GM23338 (cell line): ENCODE results near the gene TUBD1.

Source experiments
- CTCF ChIP-seq, 2 experiments: fragments of 200-600 bp in 1 of 2; sonication (generic) in 1 of 2; conservative IDR thresholded peaks; 2 replicates each; pipeline versions ENCODE4 v1.5.1 to v1.6.1; 2016 to 2017; ENCODE audit warnings: antibody characterized with exemption in 2 of 2, low read depth in 2 of 2, mild to moderate bottlenecking in 2 of 2, moderate library complexity in 1 of 2
- EZH2 ChIP-seq: fragments of 200-600 bp; sonication (generic); IDR thresholded peaks from one replicate; pipeline ENCODE4 v1.8.0; 2017; ENCODE audit warnings: antibody characterized with exemption, mild to moderate bottlenecking, low read depth; ENCODE audit not compliant: unreplicated experiment
- JUNB ChIP-seq: IDR thresholded peaks from one replicate; pipeline ENCODE4 v1.6.1; 2016; ENCODE audit warnings: antibody characterized with exemption; ENCODE audit not compliant: unreplicated experiment
- POLR2AphosphoS5 ChIP-seq: IDR thresholded peaks from 2 replicates; pipeline ENCODE4 v1.6.1; 2016; ENCODE audit warnings: antibody characterized with exemption, low read depth
- ZNF331 ChIP-seq: fragments of 250-450 bp; sonication (Bioruptor Pico); IDR thresholded peaks from 2 replicates; pipeline ENCODE4 v1.5.0; 2020; ENCODE audit warnings: low read depth, mild to moderate bottlenecking, moderate library complexity
- TF ChIP-seq, protein P1 (sequence below): IDR thresholded peaks from one replicate; pipeline ENCODE4 v1.6.1; 2018; ENCODE audit warnings: antibody characterized with exemption; ENCODE audit not compliant: unreplicated experiment

DNA sequence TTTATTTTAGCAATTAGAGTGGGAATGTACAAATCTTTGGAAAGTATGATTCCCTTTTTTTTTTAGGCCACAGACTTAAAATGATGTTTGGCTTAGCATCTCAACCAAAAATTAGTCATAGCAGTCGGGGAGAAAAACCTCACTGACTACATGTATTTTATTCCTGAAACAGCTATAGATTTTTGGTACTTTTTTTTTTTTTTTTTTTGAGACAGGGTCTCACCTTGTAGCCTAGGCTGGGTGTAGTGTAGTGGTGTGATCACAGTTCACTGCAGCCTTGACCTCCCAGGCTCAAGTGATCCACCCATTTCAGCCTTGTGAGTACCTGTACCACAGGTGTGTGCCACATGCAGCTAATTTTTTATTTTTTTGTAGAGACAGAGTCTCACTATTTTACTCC lies 48.4 kb upstream of the TUBD1 start:
- TF ChIP-seq CTCF (conservative IDR thresholded peaks at IDR 0.05; ENCODE audit: low read depth in 2 of 2) (no peak), POLR2AphosphoS5 (no peak), ZNF331 (CRISPR knock-in tag) (no peak), EZH2 (no peak), JUNB (no peak)
- TF ChIP-seq, protein P1, sequence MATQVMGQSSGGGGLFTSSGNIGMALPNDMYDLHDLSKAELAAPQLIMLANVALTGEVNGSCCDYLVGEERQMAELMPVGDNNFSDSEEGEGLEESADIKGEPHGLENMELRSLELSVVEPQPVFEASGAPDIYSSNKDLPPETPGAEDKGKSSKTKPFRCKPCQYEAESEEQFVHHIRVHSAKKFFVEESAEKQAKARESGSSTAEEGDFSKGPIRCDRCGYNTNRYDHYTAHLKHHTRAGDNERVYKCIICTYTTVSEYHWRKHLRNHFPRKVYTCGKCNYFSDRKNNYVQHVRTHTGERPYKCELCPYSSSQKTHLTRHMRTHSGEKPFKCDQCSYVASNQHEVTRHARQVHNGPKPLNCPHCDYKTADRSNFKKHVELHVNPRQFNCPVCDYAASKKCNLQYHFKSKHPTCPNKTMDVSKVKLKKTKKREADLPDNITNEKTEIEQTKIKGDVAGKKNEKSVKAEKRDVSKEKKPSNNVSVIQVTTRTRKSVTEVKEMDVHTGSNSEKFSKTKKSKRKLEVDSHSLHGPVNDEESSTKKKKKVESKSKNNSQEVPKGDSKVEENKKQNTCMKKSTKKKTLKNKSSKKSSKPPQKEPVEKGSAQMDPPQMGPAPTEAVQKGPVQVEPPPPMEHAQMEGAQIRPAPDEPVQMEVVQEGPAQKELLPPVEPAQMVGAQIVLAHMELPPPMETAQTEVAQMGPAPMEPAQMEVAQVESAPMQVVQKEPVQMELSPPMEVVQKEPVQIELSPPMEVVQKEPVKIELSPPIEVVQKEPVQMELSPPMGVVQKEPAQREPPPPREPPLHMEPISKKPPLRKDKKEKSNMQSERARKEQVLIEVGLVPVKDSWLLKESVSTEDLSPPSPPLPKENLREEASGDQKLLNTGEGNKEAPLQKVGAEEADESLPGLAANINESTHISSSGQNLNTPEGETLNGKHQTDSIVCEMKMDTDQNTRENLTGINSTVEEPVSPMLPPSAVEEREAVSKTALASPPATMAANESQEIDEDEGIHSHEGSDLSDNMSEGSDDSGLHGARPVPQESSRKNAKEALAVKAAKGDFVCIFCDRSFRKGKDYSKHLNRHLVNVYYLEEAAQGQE = no peak
